ENCODE data around the gene HHIPL1.
"Not testable (repeated sequence)": the region's sequence is repeated elsewhere in the genome, so short reads cannot be mapped to it uniquely, and the experiment has no call there.

The HHIPL1 gene

GRCh38 chr14:99636487-99636886, 8.4 kb upstream of the HHIPL1 start:
- no peak for DNase-seq

GRCh38 chr14:99637624-99638023, 7.3 kb upstream of the HHIPL1 start:
- no peak for DNase-seq

GRCh38 chr14:99642771-99643170, 2.2 kb upstream of the HHIPL1 start:
- DNase-seq, result not testable (repeated sequence)

- no peak for DNase-seq
Observed at GRCh38 chr14:99643343-99643742, 1.6 kb upstream of the HHIPL1 start.

GRCh38 chr14:99644035-99644587, 818 bp upstream of the HHIPL1 start:
- DNase-seq, result no peak

- DNase-seq, result no peak
Observed at GRCh38 chr14:99645545-99646505, 896 bp downstream of the HHIPL1 start.

- DNase-seq, result no peak
Observed at GRCh38 chr14:99647411-99647810, 2.5 kb downstream of the HHIPL1 start.

GRCh38 chr14:99648027-99648784, 3.3 kb downstream of the HHIPL1 start:
- no peak for DNase-seq

GRCh38 chr14:99649219-99649618, 4.3 kb downstream of the HHIPL1 start:
- no peak for DNase-seq

GRCh38 chr14:99649643-99650042, 4.7 kb downstream of the HHIPL1 start:
- DNase-seq, result no peak

- no peak for DNase-seq
Observed at GRCh38 chr14:99650189-99650588, 5.3 kb downstream of the HHIPL1 start.

- no peak for DNase-seq
Observed at GRCh38 chr14:99651953-99652746, 7.2 kb downstream of the HHIPL1 start.

- no peak for DNase-seq
Observed at GRCh38 chr14:99654235-99654985, 9.5 kb downstream of the HHIPL1 start.

- no peak for DNase-seq
Observed at GRCh38 chr14:99655521-99655920, 10.6 kb downstream of the HHIPL1 start.

GRCh38 chr14:99656171-99656570, 11.2 kb downstream of the HHIPL1 start:
- DNase-seq, result no peak

- no peak for DNase-seq
Observed at GRCh38 chr14:99657645-99658155, 12.8 kb downstream of the HHIPL1 start.

- no peak for DNase-seq
Observed at GRCh38 chr14:99658218-99658845, 13.4 kb downstream of the HHIPL1 start.

GRCh38 chr14:99659333-99659741, 14.4 kb downstream of the HHIPL1 start:
- peak in 1 of 2 experiments; percentile 9 for DNase-seq

GRCh38 chr14:99660006-99660566, 15.2 kb downstream of the HHIPL1 start:
- no peak for DNase-seq

- DNase-seq, result no peak
Observed at GRCh38 chr14:99660794-99661193, 15.9 kb downstream of the HHIPL1 start.

GRCh38 chr14:99661206-99661605, 16.3 kb downstream of the HHIPL1 start:
- not testable (repeated sequence) for DNase-seq
